Stimulated activated naive B cell treated with anti-CD40 and anti-IgM and Interleukin-4, amounts not matched to agents 10 μg/mL and 1 μg/mL and 100 μg/mL, for 72 hours (primary cell): ENCODE measurements around the gene IWS1.
A peak's percentile ranks its signal among the peaks of the same experiment; 100 is the strongest.

Experiments
- ATAC-seq, 2 donors: fragments of 150-1000 bp; cut with Tn5 transposase; replicated peaks; 2 replicates each; pipeline ENCODE4 v1.10.0; 2021; ENCODE audit warnings: moderate library complexity in 1 of 2
- DNase-seq: peaks from one replicate; pipeline ENCODE4 v3.0.0; 2021
- H3K27ac Mint-ChIP-seq: one replicate; pipeline ENCODE4 v1.8.0; 2022; ENCODE audit warnings: mild to moderate bottlenecking, mixed read lengths
- H3K27me3 Mint-ChIP-seq, 2 donors: one replicate each; pipeline ENCODE4 v1.8.0; 2022; ENCODE audit warnings: mixed read lengths in 2 of 2
- H3K36me3 Mint-ChIP-seq, 2 donors: one replicate each; pipeline ENCODE4 v1.8.0; 2022; ENCODE audit warnings: mixed read lengths in 2 of 2, mild to moderate bottlenecking in 1 of 2
- H3K4me1 Mint-ChIP-seq, 2 donors: one replicate each; pipeline ENCODE4 v1.8.0; 2022; ENCODE audit warnings: mixed read lengths in 2 of 2, mild to moderate bottlenecking in 1 of 2
- H3K4me3 Mint-ChIP-seq, 2 donors: one replicate each; pipeline ENCODE4 v1.8.0; 2022; ENCODE audit warnings: mild to moderate bottlenecking in 2 of 2, mixed read lengths in 2 of 2, moderate library complexity in 1 of 2
- H3K9me3 Mint-ChIP-seq, 2 donors: one replicate each; pipeline ENCODE4 v1.8.0; 2022; ENCODE audit warnings: mixed read lengths in 2 of 2, mild to moderate bottlenecking in 1 of 2

The IWS1 gene

GRCh38 chr2:127565261-127566138, 39.2 kb upstream of the IWS1 start:
- Mint-ChIP-seq H3K4me3 (no peak overlapping the region), H3K27ac (no peak overlapping the region), H3K4me1 (peaks cover 17 to 27% of the 10 kb centered on the region in 2 donors), H3K9me3 (peaks cover 0 to 4% of the 10 kb centered on the region in 2 donors), H3K36me3 (peaks cover 0 to 3% of the 10 kb centered on the region in 2 donors), H3K27me3 (no peaks in the 10 kb centered on the region)
- no peak for DNase-seq
- no peak for ATAC-seq

- peaks cover 0 to under 1% of the 10 kb centered on the region in 2 donors for H3K27me3 Mint-ChIP-seq
- H3K9me3 Mint-ChIP-seq, result peaks cover 0 to 4% of the 10 kb centered on the region in 2 donors
- H3K27ac Mint-ChIP-seq, result no peak overlapping the region
- H3K4me3 Mint-ChIP-seq, result peak overlapping the region in 1 of 2 donors; percentile 63
- peaks cover 0 to 3% of the 10 kb centered on the region in 2 donors for H3K36me3 Mint-ChIP-seq
- DNase-seq, result no peak
- no peak for ATAC-seq
- peaks cover 16 to 27% of the 10 kb centered on the region in 2 donors for H3K4me1 Mint-ChIP-seq
These were observed 38.4 kb upstream of the IWS1 start for GRCh38 chr2:127564429-127565260.

- Mint-ChIP-seq H3K4me3 (peak overlapping the region; percentile 63 to 68), H3K36me3 (peaks cover 0 to 3% of the 10 kb centered on the region in 2 donors), H3K9me3 (peaks cover 0 to 4% of the 10 kb centered on the region in 2 donors), H3K27me3 (peaks cover 0 to 4% of the 10 kb centered on the region in 2 donors), H3K4me1 (peaks cover 16 to 27% of the 10 kb centered on the region in 2 donors), H3K27ac (peak overlapping the region; percentile 86)
- ATAC-seq, result peak; percentile 92 to 95
- DNase-seq, result peak; percentile 36
These were observed 37.5 kb upstream of the IWS1 start for GRCh38 chr2:127563458-127564428.

GRCh38 chr2:127562936-127563335, 36.6 kb upstream of the IWS1 start:
- DNase-seq, result no peak
- Mint-ChIP-seq H3K27ac (peak overlapping the region; percentile 86), H3K4me1 (peaks cover 16 to 27% of the 10 kb centered on the region in 2 donors), H3K4me3 (no peak overlapping the region), H3K36me3 (peaks cover 0 to 3% of the 10 kb centered on the region in 2 donors), H3K9me3 (peaks cover 0 to 4% of the 10 kb centered on the region in 2 donors), H3K27me3 (peaks cover 0 to 5% of the 10 kb centered on the region in 2 donors)
- peak in 1 of 2 donors; percentile 2 for ATAC-seq

GRCh38 chr2:127561371-127561770, 35.1 kb upstream of the IWS1 start:
- DNase-seq, result no peak
- H3K9me3 Mint-ChIP-seq, result peaks cover 7 to 17% of the 10 kb centered on the region in 2 donors
- H3K27me3 Mint-ChIP-seq, result peaks cover 0 to 20% of the 10 kb centered on the region in 2 donors

GRCh38 chr2:127560931-127561280, 34.6 kb upstream of the IWS1 start:
- Mint-ChIP-seq H3K27me3 (peaks cover 0 to 20% of the 10 kb centered on the region in 2 donors), H3K9me3 (peaks cover 7 to 17% of the 10 kb centered on the region in 2 donors), H3K4me3 (no peak overlapping the region), H3K36me3 (peaks cover 4 to 14% of the 10 kb centered on the region in 2 donors), H3K27ac (no peak overlapping the region), H3K4me1 (peaks cover 16 to 19% of the 10 kb centered on the region in 2 donors)
- DNase-seq (no peak), ATAC-seq (no peak)

More at GRCh38 chr2:127561371-127561770, 35.1 kb upstream of the IWS1 start:
- peaks cover 16 to 19% of the 10 kb centered on the region in 2 donors for H3K4me1 Mint-ChIP-seq
- ATAC-seq, result no peak
- no peak overlapping the region for H3K4me3 Mint-ChIP-seq
- H3K27ac Mint-ChIP-seq, result no peak overlapping the region
- H3K36me3 Mint-ChIP-seq, result peaks cover 4 to 12% of the 10 kb centered on the region in 2 donors

- H3K36me3 Mint-ChIP-seq, result peaks cover 4 to 14% of the 10 kb centered on the region in 2 donors
- no peak for ATAC-seq
- H3K4me3 Mint-ChIP-seq, result no peak overlapping the region
- peaks cover 7 to 18% of the 10 kb centered on the region in 2 donors for H3K9me3 Mint-ChIP-seq
- H3K4me1 Mint-ChIP-seq, result peaks cover 16 to 19% of the 10 kb centered on the region in 2 donors
- DNase-seq, result no peak
- peaks cover 0 to 20% of the 10 kb centered on the region in 2 donors for H3K27me3 Mint-ChIP-seq
- no peak overlapping the region for H3K27ac Mint-ChIP-seq
These were observed 34.1 kb upstream of the IWS1 start for GRCh38 chr2:127560201-127560930.

- ATAC-seq, result no peak
- Mint-ChIP-seq H3K27me3 (peaks cover 0 to 20% of the 10 kb centered on the region in 2 donors), H3K27ac (no peak overlapping the region)
These were observed 33.2 kb upstream of the IWS1 start for GRCh38 chr2:127559454-127559853.

GRCh38 chr2:127558911-127559310, 32.6 kb upstream of the IWS1 start:
- Mint-ChIP-seq H3K4me3 (no peak overlapping the region), H3K27ac (no peak overlapping the region), H3K36me3 (peaks cover 4 to 14% of the 10 kb centered on the region in 2 donors), H3K27me3 (peaks cover 0 to 20% of the 10 kb centered on the region in 2 donors), H3K9me3 (peaks cover 7 to 21% of the 10 kb centered on the region in 2 donors), H3K4me1 (peaks cover 12 to 13% of the 10 kb centered on the region in 2 donors)
- no peak for ATAC-seq
- DNase-seq, result no peak

More at GRCh38 chr2:127559454-127559853, 33.2 kb upstream of the IWS1 start:
- peaks cover 7 to 21% of the 10 kb centered on the region in 2 donors for H3K9me3 Mint-ChIP-seq
- no peak overlapping the region for H3K4me3 Mint-ChIP-seq
- peaks cover 16 to 18% of the 10 kb centered on the region in 2 donors for H3K4me1 Mint-ChIP-seq
- no peak for DNase-seq
- H3K36me3 Mint-ChIP-seq, result peaks cover 4 to 14% of the 10 kb centered on the region in 2 donors

- Mint-ChIP-seq H3K27ac (no peak overlapping the region), H3K36me3 (peaks cover 4 to 11% of the 10 kb centered on the region in 2 donors), H3K9me3 (peaks cover 7 to 17% of the 10 kb centered on the region in 2 donors), H3K27me3 (peaks cover 15 to 22% of the 10 kb centered on the region in 2 donors), H3K4me3 (no peak overlapping the region), H3K4me1 (no peaks in the 10 kb centered on the region)
- DNase-seq (no peak), ATAC-seq (no peak)
These were observed 26.6 kb upstream of the IWS1 start for GRCh38 chr2:127552846-127553245.

- H3K4me3 Mint-ChIP-seq, result no peak overlapping the region
- DNase-seq, result no peak
- no peak for ATAC-seq
- H3K4me1 Mint-ChIP-seq, result no peaks in the 10 kb centered on the region
- no peak overlapping the region for H3K27ac Mint-ChIP-seq
- H3K36me3 Mint-ChIP-seq, result peaks cover 4 to 10% of the 10 kb centered on the region in 2 donors
- peaks cover 7 to 12% of the 10 kb centered on the region in 2 donors for H3K9me3 Mint-ChIP-seq
- H3K27me3 Mint-ChIP-seq, result peaks cover 15 to 17% of the 10 kb centered on the region in 2 donors
These were observed 26.0 kb upstream of the IWS1 start for GRCh38 chr2:127552336-127552735.

- Mint-ChIP-seq H3K36me3 (peaks cover 0 to 2% of the 10 kb centered on the region in 2 donors), H3K4me3 (no peak overlapping the region), H3K27ac (no peak overlapping the region), H3K27me3 (peaks cover 15 to 23% of the 10 kb centered on the region in 2 donors), H3K9me3 (peaks cover 0 to 4% of the 10 kb centered on the region in 2 donors), H3K4me1 (no peaks in the 10 kb centered on the region)
- no peak for DNase-seq
- ATAC-seq, result no peak
These were observed 25.1 kb upstream of the IWS1 start for GRCh38 chr2:127551221-127551930.
